ENCODE results near the gene RAB27A. TPM values are rescaled to one million over a fixed set of nuclear protein-coding genes. Genes with fewer than 3 reads are reported as not detected.

RAB27A gene
- total and polyA plus RNA-seq, 2 of the 13 experiments (the other 11 are each of a cell fraction or from before 2014, with no cell fraction given) = 3.4 to 8.1 TPM

DNA sequence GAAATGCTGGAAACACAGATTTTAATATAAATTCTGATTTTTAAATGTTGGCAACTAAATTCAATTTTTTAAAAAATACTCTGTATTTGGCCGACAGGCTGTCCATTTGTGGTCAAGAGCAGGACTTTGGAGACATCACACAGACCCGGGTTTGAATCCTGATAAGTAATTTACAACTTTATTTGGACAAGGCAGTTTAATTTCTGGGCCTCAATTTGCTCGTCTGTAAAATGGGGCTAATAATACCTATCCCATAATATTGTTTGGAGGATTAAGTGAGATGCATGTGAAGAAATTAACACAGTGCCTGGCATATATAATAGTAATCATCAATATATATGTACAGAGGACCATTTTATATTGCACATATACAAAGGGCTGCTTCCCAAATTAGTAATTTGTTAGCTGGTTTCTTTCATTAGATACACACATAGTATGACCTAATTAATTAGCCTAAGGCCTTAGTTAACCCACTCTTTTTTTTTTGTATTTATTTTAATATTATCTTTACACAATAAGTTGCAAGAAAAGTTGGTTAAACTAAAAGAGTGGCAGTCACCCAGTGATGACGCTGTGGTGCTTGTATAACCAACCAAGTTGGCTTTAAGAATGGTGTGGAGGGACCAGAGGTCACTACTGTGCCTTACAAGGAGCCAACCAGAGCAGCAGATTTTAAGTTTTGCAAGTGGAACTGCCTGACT is 30.1 kb upstream of the RAB27A start (continued):
- TF ChIP-seq SOX5 (CRISPR knock-in tag; IDR thresholded peaks at IDR 0.05; ENCODE audit: borderline replicate concordance) = no peak
- TF ChIP-seq EHMT2 (IDR thresholded peaks at IDR 0.05; ENCODE audit: borderline replicate concordance, low read depth, low read length) = 0 out of 2 replicates have a peak, but pooled peaks have one; percentile 9
- no peak for TF ChIP-seq ZBTB7B (CRISPR knock-in tag; IDR thresholded peaks at IDR 0.05)
- no peak for TF ChIP-seq NFE2 (CRISPR knock-in tag; IDR thresholded peaks at IDR 0.05)
- TF ChIP-seq SYNCRIP (IDR thresholded peaks at IDR 0.05; ENCODE audit: insufficient read depth, low read depth, low read length) = no peak
- TF ChIP-seq HOXA7 (CRISPR knock-in tag; IDR thresholded peaks at IDR 0.05) = no peak
- TF ChIP-seq HMG20A (CRISPR knock-in tag; IDR thresholded peaks at IDR 0.05; ENCODE audit: borderline replicate concordance) = no peak
- peak; percentile 98; the same call in 1 of the 2 replicates for TF ChIP-seq CHD4 (IDR thresholded peaks at IDR 0.05; ENCODE audit: borderline replicate concordance, low read length)
- 0 out of 2 replicates have a peak, but pooled peaks have one; percentile 12 for TF ChIP-seq ZMYM2 (CRISPR knock-in tag; IDR thresholded peaks at IDR 0.05)
- no peak for TF ChIP-seq ZNF335 (CRISPR knock-in tag; IDR thresholded peaks at IDR 0.05)
- TF ChIP-seq, protein P1, sequence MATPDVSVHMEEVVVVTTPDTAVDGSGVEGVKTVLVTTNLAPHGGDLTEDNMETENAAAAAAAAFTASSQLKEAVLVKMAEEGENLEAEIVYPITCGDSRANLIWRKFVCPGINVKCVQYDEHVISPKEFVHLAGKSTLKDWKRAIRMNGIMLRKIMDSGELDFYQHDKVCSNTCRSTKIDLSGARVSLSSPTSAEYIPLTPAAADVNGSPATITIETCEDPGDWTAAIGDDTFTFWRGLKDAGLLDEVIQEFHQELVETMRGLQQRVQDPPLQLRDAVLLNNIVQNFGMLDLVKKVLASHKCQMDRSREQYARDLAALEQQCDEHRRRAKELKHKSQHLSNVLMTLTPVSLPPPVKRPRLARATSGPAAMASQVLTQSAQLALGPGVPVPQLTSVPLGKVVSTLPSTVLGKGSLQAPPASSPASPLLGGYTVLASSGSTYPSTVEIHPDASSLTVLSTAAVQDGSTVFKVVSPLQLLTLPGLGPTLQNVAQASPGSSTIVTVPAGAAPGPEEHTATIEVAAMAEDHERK (CRISPR knock-in tag; IDR thresholded peaks at IDR 0.05; ENCODE audit: low read depth) = no peak
- no peak for TF ChIP-seq SETDB1 (CRISPR knock-in tag; IDR thresholded peaks at IDR 0.05; ENCODE audit: borderline replicate concordance)
- no peak for TF ChIP-seq ZNF577 (CRISPR knock-in tag; IDR thresholded peaks at IDR 0.05; ENCODE audit: borderline replicate concordance, low read depth)
- no peak for TF ChIP-seq HNRNPH1 (optimal IDR thresholded peaks at IDR 0.05; ENCODE audit: low read depth, low read length)
- TF ChIP-seq ATF1 (CRISPR knock-in tag; IDR thresholded peaks at IDR 0.05) = peak; percentile 31; the same call in 1 of the 2 replicates
- no peak for TF ChIP-seq NCOR1 (IDR thresholded peaks at IDR 0.05; ENCODE audit: borderline replicate concordance, low read length)
- no peak for TF ChIP-seq TBP (CRISPR knock-in tag; IDR thresholded peaks at IDR 0.05)
- TF ChIP-seq ZFP36L2 (CRISPR knock-in tag; IDR thresholded peaks at IDR 0.05) = no peak
- TF ChIP-seq ZNF780A (CRISPR knock-in tag; IDR thresholded peaks at IDR 0.05) = no peak
- TF ChIP-seq TCF12 (IDR thresholded peaks at IDR 0.05) = no peak
- TF ChIP-seq TCF12 (CRISPR knock-in tag; IDR thresholded peaks at IDR 0.05) = no peak
- peak; percentile 83; the same call in 1 of the 2 replicates for TF ChIP-seq RCOR2 (CRISPR knock-in tag; IDR thresholded peaks at IDR 0.05)
- TF ChIP-seq ADNP (CRISPR knock-in tag; IDR thresholded peaks at IDR 0.05) = peak; percentile 73; the same call in 1 of the 2 replicates
- TF ChIP-seq CHCHD3 (CRISPR knock-in tag; IDR thresholded peaks at IDR 0.05) = no peak
- TF ChIP-seq RBAK (CRISPR knock-in tag; IDR thresholded peaks at IDR 0.05) = no peak
